Stimulated activated CD4-positive, alpha-beta T cell treated with anti-CD3 and anti-CD28 coated beads, TNF-alpha, amount 100 ng/mL, for 48 hours (primary cell): ENCODE results near the gene MARF1.
A peak's percentile ranks its signal among the peaks of the same experiment; 100 is the strongest.
"Not testable (repeated sequence)": the region's sequence is repeated elsewhere in the genome, so short reads cannot be mapped to it uniquely, and the experiment has no call there.

ENCODE experiments used
- DNase-seq, 3 donors: peaks; one replicate each; pipeline ENCODE4 v3.0.0-alpha.2; 2020; ENCODE audit warnings: low read depth in 3 of 3

The MARF1 gene, protein sequence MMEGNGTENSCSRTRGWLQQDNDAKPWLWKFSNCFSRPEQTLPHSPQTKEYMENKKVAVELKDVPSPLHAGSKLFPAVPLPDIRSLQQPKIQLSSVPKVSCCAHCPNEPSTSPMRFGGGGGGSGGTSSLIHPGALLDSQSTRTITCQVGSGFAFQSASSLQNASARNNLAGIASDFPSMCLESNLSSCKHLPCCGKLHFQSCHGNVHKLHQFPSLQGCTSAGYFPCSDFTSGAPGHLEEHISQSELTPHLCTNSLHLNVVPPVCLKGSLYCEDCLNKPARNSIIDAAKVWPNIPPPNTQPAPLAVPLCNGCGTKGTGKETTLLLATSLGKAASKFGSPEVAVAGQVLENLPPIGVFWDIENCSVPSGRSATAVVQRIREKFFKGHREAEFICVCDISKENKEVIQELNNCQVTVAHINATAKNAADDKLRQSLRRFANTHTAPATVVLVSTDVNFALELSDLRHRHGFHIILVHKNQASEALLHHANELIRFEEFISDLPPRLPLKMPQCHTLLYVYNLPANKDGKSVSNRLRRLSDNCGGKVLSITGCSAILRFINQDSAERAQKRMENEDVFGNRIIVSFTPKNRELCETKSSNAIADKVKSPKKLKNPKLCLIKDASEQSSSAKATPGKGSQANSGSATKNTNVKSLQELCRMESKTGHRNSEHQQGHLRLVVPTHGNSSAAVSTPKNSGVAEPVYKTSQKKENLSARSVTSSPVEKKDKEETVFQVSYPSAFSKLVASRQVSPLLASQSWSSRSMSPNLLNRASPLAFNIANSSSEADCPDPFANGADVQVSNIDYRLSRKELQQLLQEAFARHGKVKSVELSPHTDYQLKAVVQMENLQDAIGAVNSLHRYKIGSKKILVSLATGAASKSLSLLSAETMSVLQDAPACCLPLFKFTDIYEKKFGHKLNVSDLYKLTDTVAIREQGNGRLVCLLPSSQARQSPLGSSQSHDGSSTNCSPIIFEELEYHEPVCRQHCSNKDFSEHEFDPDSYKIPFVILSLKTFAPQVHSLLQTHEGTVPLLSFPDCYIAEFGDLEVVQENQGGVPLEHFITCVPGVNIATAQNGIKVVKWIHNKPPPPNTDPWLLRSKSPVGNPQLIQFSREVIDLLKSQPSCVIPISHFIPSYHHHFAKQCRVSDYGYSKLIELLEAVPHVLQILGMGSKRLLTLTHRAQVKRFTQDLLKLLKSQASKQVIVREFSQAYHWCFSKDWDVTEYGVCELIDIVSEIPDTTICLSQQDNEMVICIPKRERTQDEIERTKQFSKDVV (N-terminal part only)

DNA sequence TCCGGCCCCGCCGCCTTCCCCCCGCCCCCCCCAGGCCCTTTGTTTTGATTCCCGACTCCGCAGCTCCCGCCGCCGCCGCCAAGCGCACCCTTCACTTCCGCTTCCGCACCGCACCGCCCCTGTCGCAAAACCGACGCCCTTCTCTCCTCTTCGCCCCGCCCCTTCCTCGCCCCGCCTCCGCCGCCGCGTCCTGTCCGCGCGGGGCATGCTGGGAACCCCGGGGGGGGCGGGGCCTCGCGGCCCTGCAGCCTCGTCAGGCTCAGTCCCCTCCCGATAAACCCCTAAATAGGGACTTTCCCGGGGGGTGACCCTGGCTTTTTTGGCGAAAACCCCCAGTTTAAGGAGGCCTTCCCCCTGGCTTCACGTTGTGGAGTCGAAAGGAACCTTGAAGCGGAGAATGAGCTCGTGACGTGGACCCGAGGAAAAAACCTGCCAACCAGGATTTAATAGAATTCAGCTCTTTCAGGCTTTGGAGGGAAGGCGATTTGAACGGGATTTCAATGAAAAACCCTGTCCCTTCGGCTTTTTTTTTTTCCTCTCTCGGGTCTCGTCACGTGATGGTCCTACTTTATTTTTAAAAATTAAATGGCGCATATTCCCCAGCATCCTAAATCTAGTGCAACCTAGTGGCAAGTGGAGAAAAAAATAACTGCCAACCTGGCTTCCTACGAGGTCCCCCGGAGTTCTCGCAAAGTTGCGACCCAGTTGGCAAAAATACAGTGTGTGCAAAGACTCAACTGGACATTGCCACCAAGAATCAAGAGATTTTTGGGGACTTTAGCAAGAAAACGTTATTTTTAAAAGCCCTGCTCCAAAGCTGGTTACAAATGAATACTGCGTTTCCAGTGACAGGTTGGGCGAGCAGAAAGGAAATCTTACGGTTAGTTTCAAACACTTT lies at the start of gene MARF1:
TSS of gene MARF1 (minus strand) at position 107 of the 898 bp plus-strand sequence. CDS start 3,921 bp downstream, outside the sequence.
- peak; percentile 98 to 100 (median 100) for DNase-seq

DNA sequence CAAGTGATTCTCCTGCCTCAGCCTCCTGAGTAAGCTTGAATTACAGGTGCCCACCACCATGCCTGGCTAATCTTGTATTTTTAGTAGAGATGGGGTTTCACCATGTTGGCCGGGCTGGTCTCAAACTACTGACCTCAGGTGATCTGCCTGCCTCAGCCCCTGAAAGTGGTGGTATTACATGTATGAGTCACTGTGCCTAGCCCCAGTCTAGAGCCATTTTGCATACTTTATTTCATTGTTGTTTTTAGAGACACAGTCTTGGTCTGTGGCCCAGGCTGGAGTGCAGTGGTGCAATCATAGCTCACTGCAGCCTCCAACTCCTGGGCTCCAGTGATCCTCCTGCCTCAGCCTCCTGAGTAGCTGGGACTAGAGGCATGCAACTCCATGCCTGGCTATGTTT lies 49.6 kb upstream of the MARF1 start:
- DNase-seq = not testable (repeated sequence)

GRCh38 chr16:15691046-15691445 lies 48.1 kb upstream of the MARF1 start:
- no peak for DNase-seq

DNA sequence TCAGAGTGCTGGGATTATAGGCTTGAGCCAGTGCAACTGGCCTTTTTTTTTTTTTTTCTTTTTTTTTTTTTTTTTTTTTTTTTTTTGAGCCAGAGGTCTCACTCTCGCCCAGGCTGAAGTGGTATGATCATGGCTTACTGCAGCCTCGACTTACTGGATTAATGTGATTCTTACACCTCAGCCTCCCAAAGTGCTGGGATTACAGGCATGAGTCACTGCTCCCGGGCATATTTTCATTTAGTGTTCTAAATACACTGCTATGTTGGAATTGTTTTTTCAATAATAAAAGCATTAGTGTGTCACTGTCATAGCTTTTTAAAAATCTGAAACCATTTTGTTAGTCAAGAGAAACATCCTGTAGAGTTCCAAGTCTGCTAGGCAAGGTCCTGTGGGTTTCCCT lies 47.3 kb upstream of the MARF1 start:
- no peak for DNase-seq

GRCh38 chr16:15689290-15689689 lies 46.3 kb upstream of the MARF1 start:
- DNase-seq = no peak

GRCh38 chr16:15686287-15686686 lies 43.3 kb upstream of the MARF1 start:
- DNase-seq = no peak

DNA sequence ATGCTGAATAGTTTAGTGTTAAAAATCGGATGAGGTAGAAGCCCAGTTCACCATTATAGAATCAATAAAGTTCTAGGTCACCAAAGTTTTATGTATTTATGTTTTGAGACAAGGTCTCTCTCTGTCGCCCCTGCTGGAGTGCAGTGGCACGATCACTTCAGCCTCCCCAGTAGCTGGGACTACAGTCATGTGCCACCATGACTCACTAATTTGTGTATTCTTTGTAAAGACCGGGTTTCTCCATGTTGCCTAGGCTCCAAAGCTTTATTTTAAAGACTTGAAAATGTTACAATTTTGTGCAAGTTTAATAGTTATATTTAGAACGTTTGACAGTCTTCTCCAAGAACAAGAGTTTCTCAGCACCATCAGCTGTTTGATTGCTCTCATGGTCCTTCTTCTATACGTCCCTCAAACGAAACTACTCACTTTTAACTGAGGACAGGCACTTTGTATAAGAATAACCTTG lies 39.2 kb upstream of the MARF1 start:
- DNase-seq = peak in 1 of 3 donors; percentile 41

- no peak for DNase-seq
Measured at GRCh38 chr16:15677447-15677846, 34.5 kb upstream of the MARF1 start.

DNA sequence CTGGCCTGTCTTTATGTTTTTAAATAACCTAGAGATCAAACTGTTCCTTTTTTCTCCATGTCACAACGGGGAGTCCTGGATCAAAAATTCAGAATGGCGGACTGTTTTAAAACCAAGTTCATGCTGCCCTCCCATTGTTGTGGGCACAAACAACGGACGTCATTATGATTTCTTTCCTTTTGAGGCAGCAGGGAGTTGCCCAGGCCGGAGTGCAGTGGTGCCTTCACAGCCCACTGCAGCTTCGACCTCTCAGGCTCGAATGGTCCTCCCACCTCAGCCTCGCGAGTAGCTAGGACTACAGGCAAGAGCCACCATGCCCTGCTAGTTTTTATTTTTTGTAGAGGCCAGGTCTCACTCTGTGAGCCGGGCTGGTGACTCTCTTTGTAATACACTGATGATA lies 33.6 kb upstream of the MARF1 start:
- DNase-seq = no peak

GRCh38 chr16:15674571-15674970 lies 31.6 kb upstream of the MARF1 start:
- no peak for DNase-seq

- peak; percentile 17 to 34 (median 29) for DNase-seq
Measured at GRCh38 chr16:15672514-15673167, 29.7 kb upstream of the MARF1 start.

DNA sequence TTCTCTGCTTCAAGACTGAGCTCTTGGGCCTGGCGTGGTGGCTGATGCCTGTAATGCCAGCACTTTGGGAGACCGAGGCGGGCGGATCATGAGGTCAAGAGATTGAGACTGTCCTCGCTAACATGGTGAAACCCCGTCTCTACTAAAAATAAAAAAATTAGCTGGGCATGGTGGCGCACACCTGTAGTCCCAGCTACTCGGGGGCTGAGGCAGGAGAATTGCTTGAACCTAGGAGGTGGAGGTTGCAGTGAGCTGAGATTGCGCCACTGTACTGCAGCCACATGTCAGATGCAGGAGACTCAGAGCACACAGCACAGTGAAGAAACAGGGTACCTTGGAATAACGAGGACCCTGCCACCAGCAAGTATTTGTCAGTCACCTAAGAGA lies 29.2 kb upstream of the MARF1 start:
- DNase-seq = not testable (repeated sequence)

DNA sequence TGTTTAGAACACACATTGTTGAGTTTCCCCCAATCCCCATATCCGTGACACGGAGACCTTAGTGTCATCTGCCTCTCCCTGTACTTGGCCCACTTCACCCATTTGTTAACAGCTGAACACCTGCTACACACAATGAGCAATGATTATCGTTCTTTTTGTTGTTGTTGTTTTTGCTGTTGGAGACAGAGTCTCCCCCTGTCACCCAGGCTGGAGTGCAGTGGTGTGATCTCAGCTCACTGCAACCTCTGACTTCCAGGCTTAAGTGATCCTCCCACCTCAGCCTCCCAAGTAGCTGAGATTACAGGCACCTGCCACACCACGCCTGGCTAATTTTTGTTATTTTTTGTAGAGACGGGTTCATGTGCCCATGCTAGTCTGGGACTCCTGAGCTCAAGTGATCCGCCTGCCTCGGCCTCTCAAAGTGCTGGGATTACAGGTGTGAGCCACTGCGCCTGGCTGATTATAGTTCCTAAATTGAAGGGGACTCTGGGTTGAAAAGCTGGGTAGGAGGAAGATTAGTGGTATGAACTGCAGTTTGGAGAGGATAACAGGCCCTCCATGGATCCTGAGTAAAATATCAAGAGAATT lies 28.7 kb upstream of the MARF1 start:
- DNase-seq = no peak

GRCh38 chr16:15667091-15667742 lies 24.3 kb upstream of the MARF1 start:
- no peak for DNase-seq

GRCh38 chr16:15665107-15665506 lies 22.2 kb upstream of the MARF1 start:
- no peak for DNase-seq

GRCh38 chr16:15660203-15660601 lies 17.2 kb upstream of the MARF1 start:
- no peak for DNase-seq

DNA sequence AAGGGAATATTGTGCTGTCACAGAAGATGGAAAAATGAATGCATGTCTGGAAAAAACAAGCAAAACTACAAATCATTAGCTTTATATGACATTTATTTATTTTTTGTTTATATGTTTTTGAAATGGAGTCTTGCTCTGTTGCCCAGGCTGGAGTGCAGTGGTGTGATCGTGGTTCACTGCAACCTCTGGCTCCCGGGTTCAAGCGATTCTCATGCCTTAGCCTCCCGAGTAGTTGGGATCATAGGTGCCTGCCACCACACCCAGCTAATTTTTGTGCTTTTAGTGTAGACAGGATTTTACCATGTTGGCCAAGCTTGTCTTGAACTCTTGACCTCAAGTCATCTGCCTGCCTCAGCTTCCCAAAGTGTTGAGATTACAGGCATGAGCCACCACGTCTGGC lies 15.6 kb upstream of the MARF1 start:
- DNase-seq = no peak

GRCh38 chr16:15658149-15658548 lies 15.2 kb upstream of the MARF1 start:
- DNase-seq = no peak

GRCh38 chr16:15655561-15655960 lies 12.6 kb upstream of the MARF1 start:
- DNase-seq = not testable (repeated sequence)
